Hippocampal formation (tissue), 2 donors: ENCODE data around the gene NR0B2.
A peak's percentile ranks its signal among the peaks of the same experiment; 100 is the strongest.

Experiments
- DNase-seq, 2 donors: peaks; one replicate each; lab custom pipeline; 2025; lab: John Stamatoyannopoulos, UW

The NR0B2 gene

GRCh38 chr1:26936823-26937222 lies 23.0 kb upstream of the NR0B2 start:
- no peak for DNase-seq

DNA sequence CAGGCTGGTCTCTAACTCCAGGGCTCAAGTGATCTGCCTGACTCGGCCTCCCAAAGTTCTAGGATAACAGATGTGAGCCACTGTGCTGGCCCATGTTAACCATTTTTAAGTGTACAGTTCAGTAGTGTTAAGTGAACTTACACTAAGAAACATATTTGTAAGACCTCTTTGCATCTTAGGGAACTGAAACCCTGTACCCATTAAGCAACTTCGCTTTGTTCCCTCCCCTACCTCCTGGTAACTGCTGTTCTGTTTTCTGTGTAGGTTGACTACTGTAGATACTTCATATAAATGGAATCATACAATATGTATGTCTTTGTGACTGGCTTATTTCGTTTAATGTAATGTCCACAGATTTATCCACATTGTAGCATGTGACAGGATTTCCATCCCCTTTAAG lies 18.8 kb upstream of the NR0B2 start:
- DNase-seq = no peak

DNA sequence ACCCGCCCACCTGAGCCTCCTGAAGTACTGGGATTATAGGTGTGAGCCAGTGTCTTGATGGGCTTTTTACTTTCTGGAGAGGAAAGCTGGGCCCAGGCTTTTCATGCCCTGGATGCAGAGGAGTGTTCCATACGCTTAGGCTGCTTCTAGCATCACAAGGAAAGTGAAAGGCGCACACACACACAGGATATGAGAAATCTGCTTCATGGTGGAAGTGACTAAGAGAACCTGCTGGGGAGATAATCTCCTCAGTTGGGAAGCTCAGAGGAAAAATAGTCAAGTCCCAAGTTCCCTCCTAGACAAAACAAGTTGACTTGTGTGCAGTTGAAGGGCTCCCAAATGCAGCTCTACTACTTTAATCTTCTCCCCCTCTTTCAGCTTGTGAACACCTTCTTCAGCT lies 9.9 kb upstream of the NR0B2 start:
- DNase-seq = no peak

DNA sequence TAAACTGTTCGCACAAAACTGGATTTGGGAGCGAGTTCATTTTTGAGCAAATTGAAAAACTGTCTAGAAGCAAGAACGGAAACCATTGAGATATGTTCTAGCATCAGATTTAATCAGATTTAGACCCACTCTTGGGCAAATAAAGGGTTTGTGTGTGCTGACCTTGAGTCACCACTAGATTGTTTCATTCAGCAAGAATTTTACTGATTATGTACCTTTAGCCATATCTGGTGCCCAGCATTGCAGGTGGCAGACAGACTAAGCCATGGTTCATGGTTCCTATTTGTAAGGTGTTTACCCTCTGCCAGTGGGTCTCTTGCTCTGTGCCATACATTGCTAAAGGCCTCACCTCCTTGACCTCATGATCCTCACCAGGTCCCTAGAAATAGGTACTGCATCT lies 9.1 kb upstream of the NR0B2 start:
- no peak for DNase-seq

DNA sequence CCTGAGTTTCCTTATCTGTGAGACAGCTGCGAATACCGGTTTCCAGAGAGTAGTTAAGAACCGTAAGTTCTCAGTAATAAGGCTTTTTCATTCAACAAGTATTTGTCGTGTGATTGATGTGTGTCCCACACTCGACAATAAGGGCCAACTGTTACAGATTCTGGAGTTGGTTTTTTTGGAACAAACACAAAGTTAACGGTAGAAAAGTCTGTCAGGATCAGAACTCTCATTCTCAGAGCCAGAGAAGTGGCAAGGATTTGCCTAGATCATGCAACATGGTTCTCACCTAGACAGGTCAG lies 8.6 kb upstream of the NR0B2 start:
- DNase-seq = no peak

DNA sequence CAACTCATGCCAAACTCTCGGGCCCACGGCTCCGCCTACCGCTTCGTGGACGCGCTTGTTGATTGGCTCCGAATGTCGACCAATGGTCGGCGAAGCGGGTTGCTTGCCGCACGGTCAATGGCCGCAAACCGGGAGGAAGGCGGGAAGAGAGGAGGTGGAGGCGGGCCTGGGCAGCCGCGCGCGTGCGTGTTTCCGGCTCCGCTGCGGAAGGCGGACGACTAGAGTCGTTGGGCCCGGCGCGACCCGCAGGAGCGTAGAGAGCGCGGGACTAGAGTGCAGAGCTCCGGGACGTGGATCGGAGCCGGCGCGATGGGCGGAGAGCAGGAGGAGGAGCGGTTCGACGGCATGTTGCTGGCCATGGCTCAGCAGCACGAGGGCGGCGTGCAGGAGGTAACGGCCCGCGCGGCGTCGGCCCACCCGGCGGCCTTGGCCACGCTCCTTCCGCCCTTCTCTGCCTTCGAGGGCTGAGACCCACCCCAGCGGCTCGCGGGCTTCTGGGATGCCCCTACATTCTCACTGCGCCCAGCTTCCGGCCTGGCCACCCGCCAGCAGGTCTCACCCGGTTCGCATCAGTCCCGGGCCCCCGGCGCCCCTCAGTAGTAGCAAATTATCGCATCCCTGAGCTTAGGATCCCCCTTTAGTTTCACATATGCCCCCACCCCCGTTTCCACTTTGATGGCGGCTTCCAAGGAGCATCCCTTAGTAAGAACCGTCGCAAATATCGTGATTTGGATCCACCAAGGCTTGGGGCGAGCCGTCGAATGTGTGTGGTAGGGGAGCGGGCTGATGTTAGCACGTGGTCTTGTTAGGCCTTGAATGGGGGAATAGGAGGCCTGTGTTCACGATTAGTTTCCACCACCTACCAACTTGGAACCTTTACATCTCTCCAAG lies 8.0 kb upstream of the NR0B2 start, which contains the start of gene NUDC:
Gene NUDC (plus strand): TSS at position 204 of the 891 bp plus-strand sequence. CDS start 106 bp downstream, at position 310.
- peak; percentile 97 for DNase-seq

DNA sequence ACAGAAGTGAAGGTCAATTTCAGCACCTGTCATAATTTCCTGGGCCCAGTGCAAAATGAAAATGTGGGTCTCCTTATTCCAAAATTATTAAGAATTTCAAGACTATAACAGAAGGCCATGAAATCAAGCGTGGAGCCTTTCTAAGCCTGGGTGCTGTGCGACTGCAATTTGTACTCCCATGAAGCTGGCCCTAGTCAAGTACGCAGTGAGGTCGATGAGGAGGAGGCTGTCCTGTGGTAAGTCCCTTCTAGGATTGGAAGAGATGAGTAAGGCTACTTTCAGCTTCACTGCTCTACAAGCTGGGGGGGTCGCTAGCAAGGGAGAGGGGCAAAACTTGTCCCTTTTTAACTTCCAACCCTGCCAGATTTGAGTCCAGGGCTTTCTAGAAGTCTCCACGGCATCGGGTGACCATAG lies 7.4 kb upstream of the NR0B2 start:
- DNase-seq = no peak

DNA sequence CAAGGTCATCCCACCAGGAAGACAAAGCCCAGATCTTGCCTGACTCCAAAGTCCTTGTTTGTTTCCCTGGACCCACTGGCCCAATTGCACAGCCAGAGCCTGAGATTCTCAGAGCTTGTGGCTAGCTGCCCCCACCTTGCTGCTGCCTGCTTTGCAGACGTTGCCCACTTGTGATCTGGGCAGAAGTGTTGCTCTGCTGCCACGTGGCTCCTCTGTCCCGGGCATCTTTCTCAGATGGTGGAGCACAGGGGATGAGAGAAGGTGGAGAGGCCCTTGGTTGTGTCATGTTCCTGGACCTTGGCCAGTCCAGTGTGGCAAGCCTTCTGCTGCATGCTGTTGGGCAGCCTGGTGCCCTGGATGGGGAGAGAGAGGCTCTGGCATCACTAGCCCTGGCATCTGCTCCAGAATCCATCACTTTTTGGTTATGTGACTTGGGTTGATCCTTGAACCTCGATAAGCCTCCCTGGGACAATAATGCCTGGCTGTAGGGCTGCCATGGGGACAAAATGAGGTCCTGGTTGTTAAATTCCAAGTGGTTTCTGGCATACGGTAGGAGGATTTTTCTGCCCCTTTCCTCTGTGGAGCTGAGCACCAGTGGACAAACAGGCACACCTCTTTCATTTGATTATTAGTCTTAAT lies 1.5 kb upstream of the NR0B2 start:
- DNase-seq = no peak

DNA sequence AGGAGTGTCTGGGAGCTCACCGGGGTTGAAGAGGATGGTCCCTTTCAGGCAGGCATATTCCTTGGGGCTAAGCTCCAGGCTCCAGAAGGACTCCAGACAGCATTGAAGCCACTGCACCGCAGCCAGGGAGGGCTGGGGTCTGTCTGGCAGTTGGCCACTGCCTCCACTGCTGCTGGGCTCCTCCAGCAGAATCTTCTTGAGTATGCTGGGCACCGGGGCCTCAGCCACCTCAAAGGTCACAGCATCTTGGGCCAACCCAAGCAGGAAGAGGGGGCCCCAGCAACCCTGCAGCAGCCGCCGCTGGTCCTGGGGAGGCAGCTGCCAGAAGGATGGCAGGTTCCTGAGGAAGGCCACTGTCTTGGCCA lies 404 bp downstream of the NR0B2 start:
- no peak for DNase-seq

DNA sequence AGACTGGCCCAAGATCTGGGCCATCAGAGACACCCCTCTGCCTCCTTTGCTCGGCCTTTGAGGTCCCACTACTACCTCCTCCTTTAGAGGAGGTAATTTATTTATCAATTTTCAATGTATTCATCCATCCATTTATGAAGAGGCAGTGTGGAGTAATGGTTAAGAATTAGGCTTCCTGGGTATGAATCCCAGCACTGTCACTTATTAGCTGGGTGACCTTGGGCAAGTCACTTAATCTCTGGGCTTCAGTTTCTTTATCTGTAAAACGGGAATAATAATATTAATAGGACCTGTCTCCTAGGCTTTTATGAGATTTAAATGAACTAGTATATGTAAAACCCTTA lies 1.7 kb downstream of the NR0B2 start:
- no peak for DNase-seq

GRCh38 chr1:26911399-26912146 lies 2.2 kb downstream of the NR0B2 start:
- DNase-seq = no peak

- DNase-seq = no peak
These were observed 3.2 kb downstream of the NR0B2 start for GRCh38 chr1:26910343-26911160.

DNA sequence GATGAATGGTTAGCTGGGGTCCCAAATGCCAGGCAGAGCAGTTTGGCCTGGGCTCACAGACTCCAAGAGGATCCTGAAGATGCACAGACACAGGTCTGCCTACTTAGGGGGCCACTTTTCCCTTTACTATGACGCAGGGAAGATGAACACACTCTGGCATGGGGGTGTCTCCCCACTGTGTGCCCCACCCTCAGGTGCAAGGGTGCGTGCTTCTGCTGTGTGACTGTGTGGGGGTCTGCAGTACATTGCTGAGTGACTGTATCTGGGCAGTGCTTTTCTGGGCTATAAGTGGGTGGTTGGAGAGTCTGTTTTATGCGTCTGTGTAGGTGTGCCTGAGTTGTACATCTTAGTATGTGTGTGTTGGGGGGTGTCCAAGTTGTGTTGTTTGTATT lies 3.8 kb downstream of the NR0B2 start:
- DNase-seq = no peak

GRCh38 chr1:26907071-26907917 lies 6.5 kb downstream of the NR0B2 start:
- no peak for DNase-seq

- no peak for DNase-seq
These were observed 12.8 kb downstream of the NR0B2 start for GRCh38 chr1:26900815-26901511.

GRCh38 chr1:26900001-26900814 lies 13.6 kb downstream of the NR0B2 start, which contains the start of gene GPATCH3:
TSS of gene GPATCH3 (minus strand) at chr1:26900467. CDS start at chr1:26900442, 25 bp downstream.
- DNase-seq = peak; percentile 74 to 76

DNA sequence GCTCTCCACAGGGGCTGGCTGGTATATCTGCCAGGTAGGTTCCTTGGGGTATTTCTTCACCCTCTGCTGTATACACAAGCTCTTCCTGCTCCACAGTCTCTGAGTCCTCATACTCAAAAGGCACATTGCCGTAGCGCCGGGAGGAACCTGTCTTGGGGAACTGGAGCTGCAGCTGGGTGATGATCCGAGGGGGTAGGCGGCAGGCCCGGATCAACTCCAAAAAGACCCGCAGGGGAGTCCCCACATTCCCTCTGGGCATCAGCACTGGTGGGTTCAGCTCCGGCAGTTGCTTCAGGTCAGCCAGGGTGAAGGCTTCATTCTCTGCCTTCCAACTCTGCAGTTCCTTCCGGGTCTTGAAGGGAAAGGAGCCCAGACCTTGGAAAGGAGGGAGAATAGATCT lies 16.4 kb downstream of the NR0B2 start:
- no peak for DNase-seq

GRCh38 chr1:26894263-26894662 lies 19.5 kb downstream of the NR0B2 start:
- no peak for DNase-seq

DNA sequence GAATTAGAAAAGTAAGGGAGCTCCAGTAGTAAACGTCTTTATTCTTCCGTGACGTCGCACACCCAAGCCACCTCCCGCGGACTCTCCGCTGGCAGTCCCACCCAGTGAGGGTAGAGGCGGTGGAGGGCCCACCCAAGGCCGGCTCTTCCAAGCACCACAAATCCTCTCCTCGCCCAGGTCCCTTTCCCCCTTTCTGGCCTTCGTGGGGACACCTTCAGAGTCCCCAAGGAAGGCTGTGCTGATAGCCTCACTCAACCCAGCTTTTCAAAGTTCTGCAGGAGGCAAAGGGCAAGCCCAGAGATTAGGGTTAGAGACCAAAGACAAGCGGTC lies 23.3 kb downstream of the NR0B2 start:
- DNase-seq = no peak
